Measurements from ENCODE around the gene MAGI1. TPM values are rescaled to one million over a fixed set of nuclear protein-coding genes. Genes with fewer than 3 reads are reported as not detected.

The MAGI1 gene
- total and polyA plus RNA-seq, 2 donors (not counting 1 experiment from before 2014, with no cell fraction given), result 0.10 to 0.22 TPM

GRCh38 chr3:65793495-65794200 lies 245.1 kb downstream of the MAGI1 start:
- DNase-seq (no peak), ATAC-seq (ENCODE audit: low read depth) (no peak)
- POLR2A ChIA-PET, result no interaction called here
- WGBS (ENCODE audit: insufficient coverage), result 68% methylated on average over 6 of the region's 8 CpGs
- Histone ChIP-seq H3K4me3 (ENCODE audit: control extremely low read depth in 1 of 5, extremely low read depth in 1 of 5, insufficient read depth in 1 of 5, low read depth in 2 of 5, low read length in 4 of 5) (no peak overlapping the region), H3K36me3 (replicated peaks in 1 of 2; ENCODE audit: control extremely low read depth in 1 of 2, control insufficient read depth in 1 of 2, extremely low read depth in 1 of 2, insufficient read depth in 2 of 2, low read length in 1 of 2) (no peaks in the 10 kb centered on the region), H2AFZ (ENCODE audit: insufficient read depth, low read depth, low read length, poor library complexity, severe bottlenecking) (no peak overlapping the region), H3K4me1 (ENCODE audit: control insufficient read depth in 2 of 2, insufficient read depth in 2 of 2, low read length in 2 of 2) (no peaks in the 10 kb centered on the region), H3K4me2 (replicated peaks; ENCODE audit: low read depth, low read length, poor library complexity, severe bottlenecking) (no peak overlapping the region), H3K27me3 (replicated peaks in 1 of 4; ENCODE audit: control extremely low read depth in 1 of 4, control insufficient read depth in 3 of 4, insufficient read depth in 4 of 4, low read length in 3 of 4) (no peaks in the 10 kb centered on the region), H3K9ac (ENCODE audit: low read length) (no peak overlapping the region), H3K9me3 (ENCODE audit: control extremely low read depth in 1 of 3, control insufficient read depth in 2 of 3, insufficient read depth in 1 of 3, low read length in 2 of 3) (peaks cover 0 to 3% (median 0%) of the 10 kb centered on the region in 3 donors), H4K20me1 (ENCODE audit: control insufficient read depth, insufficient read depth, low read length, poor library complexity, severe bottlenecking) (no peaks in the 10 kb centered on the region), H3K79me2 (ENCODE audit: control insufficient read depth, insufficient read depth, low read length) (no peaks in the 10 kb centered on the region), H3K27ac (ENCODE audit: low read length in 2 of 2) (no peak overlapping the region)
- CTCF ChIA-PET, result no interaction called here
- TF ChIP-seq EZH2 (IDR thresholded peaks at IDR 0.05; ENCODE audit: borderline replicate concordance, insufficient read depth, low read depth, low read length, poor library complexity, severe bottlenecking) (no peak), CTCF (IDR thresholded peaks at IDR 0.05) (no peak)
- intact Hi-C loops (cut with micrococcal nuclease), result no loop called here
- no peaks in the 10 kb centered on the region for H3K27me3 Mint-ChIP-seq
- H3K4me3 Mint-ChIP-seq, result no peak overlapping the region
- no peaks in the 10 kb centered on the region for H3K9me3 Mint-ChIP-seq (ENCODE audit: insufficient read depth)
- H3K4me1 Mint-ChIP-seq, result no peaks in the 10 kb centered on the region
- no peak overlapping the region for H3K27ac Mint-ChIP-seq

- no peaks in the 10 kb centered on the region for H3K4me1 Mint-ChIP-seq
- Histone ChIP-seq H3K79me2 (ENCODE audit: control insufficient read depth, insufficient read depth, low read length) (no peaks in the 10 kb centered on the region), H4K20me1 (ENCODE audit: control insufficient read depth, insufficient read depth, low read length, poor library complexity, severe bottlenecking) (no peaks in the 10 kb centered on the region), H3K9ac (ENCODE audit: low read length) (no peak overlapping the region), H2AFZ (ENCODE audit: insufficient read depth, low read depth, low read length, poor library complexity, severe bottlenecking) (no peak overlapping the region), H3K4me1 (ENCODE audit: control insufficient read depth in 2 of 2, insufficient read depth in 2 of 2, low read length in 2 of 2) (no peaks in the 10 kb centered on the region), H3K27me3 (replicated peaks in 1 of 4; ENCODE audit: control extremely low read depth in 1 of 4, control insufficient read depth in 3 of 4, insufficient read depth in 4 of 4, low read length in 3 of 4) (no peaks in the 10 kb centered on the region), H3K27ac (ENCODE audit: low read length in 2 of 2) (no peak overlapping the region), H3K36me3 (replicated peaks in 1 of 2; ENCODE audit: control extremely low read depth in 1 of 2, control insufficient read depth in 1 of 2, extremely low read depth in 1 of 2, insufficient read depth in 2 of 2, low read length in 1 of 2) (no peaks in the 10 kb centered on the region), H3K4me2 (replicated peaks; ENCODE audit: low read depth, low read length, poor library complexity, severe bottlenecking) (no peak overlapping the region), H3K9me3 (ENCODE audit: control extremely low read depth in 1 of 3, control insufficient read depth in 2 of 3, insufficient read depth in 1 of 3, low read length in 2 of 3) (no peaks in the 10 kb centered on the region), H3K4me3 (ENCODE audit: control extremely low read depth in 1 of 5, extremely low read depth in 1 of 5, insufficient read depth in 1 of 5, low read depth in 2 of 5, low read length in 4 of 5) (no peak overlapping the region)
- DNase-seq (no peak), ATAC-seq (ENCODE audit: low read depth) (no peak)
- WGBS (ENCODE audit: insufficient coverage), result 100% methylated on average over 1 of the region's 2 CpGs
- intact Hi-C loops (cut with micrococcal nuclease), result no loop called here
- CTCF ChIA-PET, result no interaction called here
- no peak overlapping the region for H3K4me3 Mint-ChIP-seq
- POLR2A ChIA-PET, result no interaction called here
- TF ChIP-seq CTCF (IDR thresholded peaks at IDR 0.05) (no peak), EZH2 (IDR thresholded peaks at IDR 0.05; ENCODE audit: borderline replicate concordance, insufficient read depth, low read depth, low read length, poor library complexity, severe bottlenecking) (no peak)
- peaks cover 3% of the 10 kb centered on the region for H3K27me3 Mint-ChIP-seq
- H3K9me3 Mint-ChIP-seq (ENCODE audit: insufficient read depth), result no peaks in the 10 kb centered on the region
- no peak overlapping the region for H3K27ac Mint-ChIP-seq
Measured at GRCh38 chr3:65788461-65788860, 250.3 kb downstream of the MAGI1 start.
